Activated CD4-positive, alpha-beta memory T cell treated with anti-CD3 and anti-CD28 coated beads for 36 hours (primary cell): ENCODE results near the gene ZDHHC3. TPM values are rescaled to one million over a fixed set of nuclear protein-coding genes. Genes with fewer than 3 reads are reported as not detected.

Source experiments
- CTCF ChIA-PET: fragments of 350-600 bp; sonication (Branson Sonifier 250); formaldehyde crosslinking; loops from one replicate; lab custom pipeline; 2021; ENCODE audit warnings: antibody characterized with exemption, inconsistent platforms; lab: Charles Lee
- POLR2A ChIA-PET: fragments of 350-600 bp; sonication (Branson Sonifier 250); formaldehyde crosslinking; loops from one replicate; lab custom pipeline; 2021; ENCODE audit warnings: antibody characterized with exemption; lab: Charles Lee
- DNase-seq: peaks from one replicate; pipeline ENCODE4 v3.0.0-alpha.2; 2020
- H3K27ac Mint-ChIP-seq: one replicate; pipeline ENCODE4 v1.8.0; 2021; ENCODE audit warnings: mixed read lengths
- H3K27me3 Mint-ChIP-seq: one replicate; pipeline ENCODE4 v1.8.0; 2021; ENCODE audit warnings: mixed read lengths
- H3K36me3 Mint-ChIP-seq: one replicate; pipeline ENCODE4 v1.8.0; 2021; ENCODE audit warnings: mixed read lengths
- H3K4me1 Mint-ChIP-seq: one replicate; pipeline ENCODE4 v1.8.0; 2021; ENCODE audit warnings: low read depth, mixed read lengths
- H3K4me3 Mint-ChIP-seq: one replicate; pipeline ENCODE4 v1.8.0; 2021; ENCODE audit warnings: mild to moderate bottlenecking, mixed read lengths
- H3K9me3 Mint-ChIP-seq: one replicate; pipeline ENCODE4 v1.8.0; 2021; ENCODE audit warnings: mixed read lengths
- intact Hi-C: fragments of 100-400 bp; cut with micrococcal nuclease; formaldehyde crosslinking; loops from one replicate; pipeline ENCODE4 v1.15.1; 2023
- total RNA-seq, 2 experiments: library from RNA; stranded (reverse); gene quantifications; one replicate each; pipeline ENCODE4 v1.2.3, GENCODE V29; 2021

ZDHHC3 gene, protein sequence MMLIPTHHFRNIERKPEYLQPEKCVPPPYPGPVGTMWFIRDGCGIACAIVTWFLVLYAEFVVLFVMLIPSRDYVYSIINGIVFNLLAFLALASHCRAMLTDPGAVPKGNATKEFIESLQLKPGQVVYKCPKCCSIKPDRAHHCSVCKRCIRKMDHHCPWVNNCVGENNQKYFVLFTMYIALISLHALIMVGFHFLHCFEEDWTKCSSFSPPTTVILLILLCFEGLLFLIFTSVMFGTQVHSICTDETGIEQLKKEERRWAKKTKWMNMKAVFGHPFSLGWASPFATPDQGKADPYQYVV
- total RNA-seq, result 10 to 100 TPM; 26.9 to 34.8 TPM

DNA sequence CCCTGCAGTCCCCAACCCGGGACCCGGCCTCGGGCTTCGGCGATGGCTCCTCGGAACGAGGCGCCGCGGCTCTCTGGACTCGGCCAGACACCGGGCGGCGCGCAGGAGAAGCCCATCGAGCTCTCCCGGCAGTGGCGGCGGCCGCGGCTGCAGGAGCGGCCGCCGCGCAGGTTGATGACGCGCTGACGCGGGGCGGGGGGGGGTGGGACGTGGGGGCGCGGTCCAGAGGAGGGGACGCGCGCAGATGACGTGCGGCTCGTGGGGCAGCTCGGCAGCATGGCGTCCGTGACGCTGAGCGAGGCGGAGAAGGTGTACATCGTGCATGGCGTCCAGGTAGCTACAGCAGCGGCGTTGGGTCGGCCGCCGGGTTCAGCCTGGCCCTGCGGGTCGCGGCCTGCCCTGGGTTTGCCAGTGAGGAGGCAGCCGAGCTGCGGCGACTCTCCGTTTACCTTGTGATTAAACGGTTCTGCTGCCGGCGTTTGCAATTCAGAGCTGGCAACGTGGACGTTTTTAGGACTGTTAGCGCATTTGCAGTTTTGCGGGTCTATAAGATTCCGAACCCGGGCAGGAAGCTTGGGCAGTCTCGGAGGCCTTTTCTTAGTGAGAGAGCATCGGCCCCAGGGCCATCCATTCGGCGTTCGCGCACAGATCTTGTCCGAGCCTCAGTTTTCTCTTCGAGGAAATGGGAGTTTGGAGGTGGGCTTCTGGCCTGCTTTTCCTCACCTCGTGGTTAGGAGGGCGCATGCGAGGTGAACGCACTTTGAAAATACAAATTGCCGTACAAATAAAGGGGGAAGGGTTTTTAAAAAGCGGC is at the start of gene ZDHHC3, which contains the start of gene EXOSC7:
ZDHHC3 (minus strand) TSS at position 173 of the 814 bp plus-strand sequence. CDS start 16,738 bp downstream, outside the sequence.
EXOSC7 (plus strand) TSS at position 243 of the 814 bp plus-strand sequence; CDS start at position 277, 34 bp downstream.
- Mint-ChIP-seq H3K4me3 (peak within 1 kb of the TSS; percentile 98), H3K4me1 (peaks cover 56% of the 10 kb centered on the region), H3K27ac (peak within 1 kb of the TSS; percentile 85), H3K9me3 (no peaks in the 10 kb centered on the region), H3K36me3 (peaks cover 4% of the 10 kb centered on the region), H3K27me3 (no peaks in the 10 kb centered on the region)
- DNase-seq, result peak; percentile 91
- CTCF ChIA-PET, result interaction anchor here (1.1 to 4.4 kb wide), 2 partner anchors 16 to 234 kb away, joined by 3 to 37 read pairs; no protein-coding TSS in a partner anchor
- intact Hi-C loops, result no loop called here
- POLR2A ChIA-PET, result interaction anchor here (1.2 to 2.6 kb wide), 6 partner anchors 11 to 465 kb away, joined by 3 to 10 read pairs (median 5); partner anchors contain the start of genes KIAA1143 and KIF15

DNA sequence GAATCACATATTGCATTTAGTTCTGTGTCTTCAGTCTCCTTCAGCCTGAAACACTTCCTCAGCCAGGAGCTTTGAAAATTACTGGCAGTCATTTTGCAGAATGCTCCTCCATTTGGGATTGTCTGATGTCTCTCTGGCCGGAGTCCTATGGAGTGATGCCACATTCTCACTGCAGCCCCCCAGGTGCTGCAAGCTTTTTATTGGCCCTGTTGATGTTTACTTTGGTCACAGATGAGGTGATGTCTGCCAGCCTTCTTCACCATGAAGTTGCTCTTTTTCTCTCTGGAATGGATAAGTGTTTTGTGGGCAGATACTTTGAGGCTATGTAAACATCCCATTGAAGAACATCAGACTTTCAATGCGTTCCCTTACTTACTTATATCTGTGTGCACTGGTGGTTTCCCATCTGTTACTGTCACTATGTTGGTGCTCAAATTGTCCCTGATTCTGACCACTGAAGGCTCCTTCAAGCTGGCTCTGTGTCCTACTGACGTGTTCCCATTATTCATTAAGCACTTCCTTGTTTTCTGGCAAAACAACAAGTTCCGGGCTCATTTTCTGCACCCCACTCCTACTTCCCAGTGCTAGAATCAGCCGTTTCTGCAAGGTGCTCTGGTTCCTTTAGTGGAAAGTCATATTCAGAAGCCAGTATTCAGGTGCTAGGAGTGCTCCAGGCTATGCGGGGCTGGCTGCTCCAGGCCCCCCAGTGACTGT is 48.7 kb upstream of the ZDHHC3 start:
- no peak overlapping the region for H3K4me3 Mint-ChIP-seq
- H3K9me3 Mint-ChIP-seq, result no peaks in the 10 kb centered on the region
- H3K36me3 Mint-ChIP-seq, result no peaks in the 10 kb centered on the region
- H3K27ac Mint-ChIP-seq, result no peak overlapping the region
- CTCF ChIA-PET, result interaction anchor here (0.6 kb wide), 1 partner anchor 16 kb away, joined by 3 read pairs; no protein-coding TSS in a partner anchor
- POLR2A ChIA-PET, result no interaction called here
- intact Hi-C loops, result no loop called here
- H3K4me1 Mint-ChIP-seq, result peaks cover 13% of the 10 kb centered on the region
- no peak for DNase-seq
- peaks cover 5% of the 10 kb centered on the region for H3K27me3 Mint-ChIP-seq

DNA sequence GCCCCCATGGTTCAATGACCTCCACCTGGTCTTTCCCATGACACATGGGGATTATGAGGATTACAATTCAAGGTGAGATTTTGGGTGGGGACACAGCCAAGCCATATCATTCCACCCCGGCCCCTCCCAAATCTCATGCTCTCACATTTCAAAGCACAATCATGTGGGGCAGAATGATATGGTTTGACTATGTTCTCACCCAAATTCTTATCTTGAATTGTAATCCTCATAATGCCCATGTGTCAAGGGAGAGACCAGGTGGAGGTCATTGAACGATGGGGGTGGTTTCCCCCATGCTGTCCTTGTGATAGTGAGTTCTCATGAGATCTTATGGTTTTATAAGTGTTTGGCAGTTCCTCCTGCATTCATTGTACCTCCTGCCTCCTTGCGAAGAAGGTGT is 47.7 kb upstream of the ZDHHC3 start:
- Mint-ChIP-seq H3K4me1 (peaks cover 13% of the 10 kb centered on the region), H3K27me3 (peaks cover 5% of the 10 kb centered on the region)
- intact Hi-C loops, result no loop called here

DNA sequence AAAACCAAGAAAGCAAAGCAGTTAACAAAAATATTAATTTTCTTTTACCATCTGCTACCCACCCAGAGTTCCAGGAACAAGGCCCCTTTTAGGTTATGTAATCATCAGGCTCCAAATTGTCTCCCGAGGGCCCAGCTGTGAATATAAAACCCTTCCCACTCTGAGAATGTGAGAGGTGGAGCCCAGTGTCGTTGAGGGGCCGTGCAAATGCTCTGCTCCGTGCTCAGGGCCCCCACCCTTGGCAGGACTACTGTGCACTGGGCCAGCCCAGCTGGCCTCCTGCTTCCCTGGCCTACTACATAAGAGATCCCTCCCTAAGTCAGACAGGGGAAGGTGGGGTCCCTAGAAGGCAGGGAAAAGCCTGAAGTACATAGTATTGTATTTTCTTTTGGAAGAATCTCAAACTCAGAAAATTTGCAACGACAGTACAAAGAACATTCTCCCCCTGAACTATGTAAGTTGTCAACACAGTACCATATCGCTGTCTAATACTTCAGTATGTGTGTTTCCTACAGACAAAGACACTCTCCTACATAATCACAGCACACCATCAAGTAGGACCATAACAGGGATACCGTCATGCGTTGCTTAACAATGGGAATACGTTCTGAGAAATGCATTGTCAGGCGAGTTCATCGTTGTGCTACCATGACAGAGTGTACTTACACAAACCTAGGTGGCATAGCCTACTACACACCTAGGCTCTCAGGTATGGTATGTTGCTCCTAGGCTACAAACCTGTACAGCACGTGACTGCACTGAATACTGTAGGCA is 45.7 kb upstream of the ZDHHC3 start:
- Mint-ChIP-seq H3K4me1 (peaks cover 13% of the 10 kb centered on the region), H3K9me3 (no peaks in the 10 kb centered on the region), H3K4me3 (no peak overlapping the region), H3K36me3 (peaks cover 2% of the 10 kb centered on the region), H3K27ac (no peak overlapping the region), H3K27me3 (no peaks in the 10 kb centered on the region)
- CTCF ChIA-PET, result interaction anchor here (1.5 to 1.7 kb wide), 2 partner anchors 19 to 188 kb away, joined by 4 to 5 read pairs; no protein-coding TSS in a partner anchor
- POLR2A ChIA-PET, result no interaction called here
- intact Hi-C loops, result no loop called here
- DNase-seq, result no peak

More for the DNA sequence above, 47.7 kb upstream of the ZDHHC3 start:
- H3K9me3 Mint-ChIP-seq, result no peaks in the 10 kb centered on the region
- ChIA-PET POLR2A (no interaction called here), CTCF (no interaction called here)
- no peak overlapping the region for H3K4me3 Mint-ChIP-seq
- H3K36me3 Mint-ChIP-seq, result no peaks in the 10 kb centered on the region
- DNase-seq, result no peak
- H3K27ac Mint-ChIP-seq, result no peak overlapping the region

DNA sequence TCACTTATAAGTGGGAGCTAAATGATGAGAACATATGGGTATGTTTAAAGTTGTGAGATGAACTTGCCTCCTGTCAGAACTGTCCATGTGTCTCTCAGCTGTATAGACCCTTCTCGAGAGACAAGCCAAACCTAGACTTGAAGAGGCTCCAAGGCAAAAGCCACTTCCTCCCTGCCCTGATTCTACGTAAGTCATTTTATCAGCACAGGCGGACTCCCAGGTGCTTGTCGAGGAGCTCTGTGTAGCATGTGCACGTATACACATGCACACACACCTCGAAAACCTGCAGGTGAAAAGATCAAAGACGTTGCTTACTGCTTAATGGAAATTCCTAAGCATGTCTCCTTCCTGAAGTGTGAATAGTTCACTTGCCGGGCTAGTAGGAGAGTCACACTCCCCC is 44.6 kb upstream of the ZDHHC3 start:
- no peak for DNase-seq
- no peak overlapping the region for H3K4me3 Mint-ChIP-seq
- H3K36me3 Mint-ChIP-seq, result peaks cover 2% of the 10 kb centered on the region
- intact Hi-C loops, result no loop called here
- no peak overlapping the region for H3K27ac Mint-ChIP-seq
- ChIA-PET POLR2A (no interaction called here), CTCF (interaction anchor here (1.5 to 1.7 kb wide), 2 partner anchors 20 to 190 kb away, joined by 4 to 5 read pairs; no protein-coding TSS in a partner anchor)
- peaks cover 13% of the 10 kb centered on the region for H3K4me1 Mint-ChIP-seq
- no peaks in the 10 kb centered on the region for H3K9me3 Mint-ChIP-seq
- no peaks in the 10 kb centered on the region for H3K27me3 Mint-ChIP-seq

DNA sequence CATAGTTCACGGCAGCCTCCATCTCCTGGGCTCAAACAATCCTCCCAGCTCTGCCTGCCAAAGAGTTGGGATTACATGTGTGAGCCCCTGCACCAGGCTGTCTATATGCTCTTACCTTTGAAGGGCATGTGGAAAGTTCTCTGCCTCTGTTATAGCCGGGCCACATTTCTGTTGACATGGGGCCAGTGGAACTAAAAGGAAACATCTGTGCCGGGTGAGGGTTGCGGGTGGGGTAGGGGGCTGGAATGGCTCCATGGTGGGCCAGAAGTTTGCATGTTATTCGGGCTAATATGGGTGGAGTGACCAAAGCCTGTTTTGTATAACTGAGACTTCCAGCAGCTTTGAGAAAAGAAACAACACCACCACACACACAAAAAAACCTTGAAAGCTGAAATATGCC is 41.8 kb upstream of the ZDHHC3 start:
- no peaks in the 10 kb centered on the region for H3K9me3 Mint-ChIP-seq
- H3K4me3 Mint-ChIP-seq, result no peak overlapping the region
- no peak for DNase-seq
- intact Hi-C loops, result no loop called here
- peaks cover 4% of the 10 kb centered on the region for H3K36me3 Mint-ChIP-seq
- H3K27ac Mint-ChIP-seq, result no peak overlapping the region
- H3K27me3 Mint-ChIP-seq, result no peaks in the 10 kb centered on the region
- H3K4me1 Mint-ChIP-seq, result peaks cover 13% of the 10 kb centered on the region
- CTCF ChIA-PET, result no interaction called here
- POLR2A ChIA-PET, result interaction anchor here (0.6 kb wide), 1 partner anchor 90 kb away, joined by 3 read pairs; no protein-coding TSS in a partner anchor

DNA sequence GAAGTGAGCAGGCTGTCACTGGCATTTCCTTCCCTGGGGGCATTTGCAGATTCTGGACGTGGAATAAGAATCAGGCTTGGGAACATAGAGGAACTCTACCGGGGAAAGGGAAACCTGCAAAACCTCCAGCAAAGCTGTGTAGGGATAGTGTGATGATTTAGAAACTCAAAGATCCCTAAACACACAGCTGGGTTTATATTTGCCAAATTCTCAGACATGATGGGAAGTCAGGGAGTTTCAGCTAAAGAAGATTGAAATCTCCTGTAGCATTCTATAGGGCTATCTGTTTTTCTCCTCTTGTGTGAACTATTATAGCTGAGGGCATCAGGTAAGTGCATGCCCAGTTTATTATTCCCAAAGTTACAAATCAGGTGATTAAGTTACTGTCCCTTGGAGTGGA is 40.9 kb upstream of the ZDHHC3 start:
- intact Hi-C loops, result no loop called here
- no peak overlapping the region for H3K4me3 Mint-ChIP-seq
- no peak overlapping the region for H3K27ac Mint-ChIP-seq
- peaks cover 9% of the 10 kb centered on the region for H3K36me3 Mint-ChIP-seq
- ChIA-PET POLR2A (interaction anchor here (0.6 kb wide), 1 partner anchor 28 kb away, joined by 4 read pairs; no protein-coding TSS in a partner anchor), CTCF (no interaction called here)
- no peaks in the 10 kb centered on the region for H3K9me3 Mint-ChIP-seq
- peaks cover 16% of the 10 kb centered on the region for H3K4me1 Mint-ChIP-seq
- no peak for DNase-seq
- no peaks in the 10 kb centered on the region for H3K27me3 Mint-ChIP-seq

DNA sequence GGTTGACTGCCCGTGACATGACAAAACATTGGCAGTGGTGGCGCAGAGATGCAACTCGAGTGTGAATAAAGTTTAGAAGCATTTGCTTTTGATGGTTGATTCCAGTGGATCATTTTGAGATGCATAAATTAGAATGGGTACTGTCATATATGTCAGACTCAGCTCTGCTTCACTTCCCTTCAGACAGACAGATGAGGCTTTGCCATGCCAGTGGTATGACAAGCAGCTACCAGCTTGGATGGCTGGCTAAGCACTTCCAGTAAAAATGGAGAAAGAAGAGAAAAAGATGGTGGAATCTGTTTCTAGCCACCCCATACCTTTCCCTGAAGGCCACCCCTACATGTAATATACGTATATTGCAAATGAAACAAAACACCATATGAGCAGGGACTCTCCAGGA is 36.6 kb upstream of the ZDHHC3 start:
- ChIA-PET POLR2A (interaction anchor here (1.2 kb wide), 1 partner anchor 15 kb away, joined by 3 read pairs; no protein-coding TSS in a partner anchor), CTCF (interaction anchor here (1.0 to 1.4 kb wide), 3 partner anchors 22 to 647 kb away, joined by 3 to 5 read pairs (median 4); no protein-coding TSS in a partner anchor)
- no peak for DNase-seq
- H3K27ac Mint-ChIP-seq, result no peak overlapping the region
- H3K4me3 Mint-ChIP-seq, result no peak overlapping the region
- no peaks in the 10 kb centered on the region for H3K9me3 Mint-ChIP-seq
- H3K27me3 Mint-ChIP-seq, result no peaks in the 10 kb centered on the region
- peaks cover 17% of the 10 kb centered on the region for H3K4me1 Mint-ChIP-seq
- intact Hi-C loops, result no loop called here
- peaks cover 33% of the 10 kb centered on the region for H3K36me3 Mint-ChIP-seq

DNA sequence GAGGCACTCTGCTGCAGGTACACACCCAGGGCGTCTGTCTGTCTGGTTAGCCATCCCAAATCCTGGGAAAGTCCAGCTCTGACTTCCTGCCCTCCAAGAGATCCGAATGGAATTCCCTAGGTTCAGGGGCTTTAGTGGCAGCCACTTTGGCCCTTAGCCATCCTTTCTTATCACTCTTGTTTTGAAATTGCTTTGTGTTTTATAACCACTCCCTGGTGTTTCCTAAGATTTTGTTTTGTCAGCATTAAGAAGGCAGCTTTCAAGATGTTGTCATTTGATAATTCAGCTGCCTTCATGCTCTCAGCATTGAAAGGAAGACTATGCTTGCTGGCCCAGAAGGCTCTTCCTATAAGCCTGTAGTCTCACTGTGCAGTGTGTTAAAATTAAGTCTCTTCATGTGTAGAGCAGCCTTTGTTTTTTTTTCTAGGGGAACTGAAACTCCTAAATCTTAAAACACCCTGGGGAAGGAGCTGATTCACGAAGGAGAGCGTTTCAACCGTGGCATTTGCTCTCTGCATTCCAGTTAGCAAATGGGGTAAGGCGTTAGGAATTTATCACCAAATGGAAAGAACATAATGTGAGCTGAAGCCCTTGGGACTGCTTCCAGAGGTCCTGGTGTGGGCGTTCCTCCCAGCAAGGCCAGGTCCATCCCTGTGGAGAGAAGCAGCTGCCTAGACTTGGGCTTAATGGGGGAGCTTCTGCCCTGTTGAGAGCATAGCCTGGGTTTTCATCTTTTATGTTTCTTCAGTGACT is 36.0 kb upstream of the ZDHHC3 start:
- intact Hi-C loops, result no loop called here
- no peak overlapping the region for H3K27ac Mint-ChIP-seq
- H3K36me3 Mint-ChIP-seq, result peaks cover 38% of the 10 kb centered on the region
- no peaks in the 10 kb centered on the region for H3K27me3 Mint-ChIP-seq
- H3K9me3 Mint-ChIP-seq, result no peaks in the 10 kb centered on the region
- ChIA-PET POLR2A (interaction anchor here (1.2 kb wide), 1 partner anchor 15 kb away, joined by 3 read pairs; no protein-coding TSS in a partner anchor), CTCF (interaction anchor here (0.6 to 1.4 kb wide), 4 partner anchors 15 to 648 kb away, joined by 3 to 5 read pairs (median 4); no protein-coding TSS in a partner anchor)
- H3K4me3 Mint-ChIP-seq, result no peak overlapping the region
- no peak for DNase-seq
- peaks cover 19% of the 10 kb centered on the region for H3K4me1 Mint-ChIP-seq

DNA sequence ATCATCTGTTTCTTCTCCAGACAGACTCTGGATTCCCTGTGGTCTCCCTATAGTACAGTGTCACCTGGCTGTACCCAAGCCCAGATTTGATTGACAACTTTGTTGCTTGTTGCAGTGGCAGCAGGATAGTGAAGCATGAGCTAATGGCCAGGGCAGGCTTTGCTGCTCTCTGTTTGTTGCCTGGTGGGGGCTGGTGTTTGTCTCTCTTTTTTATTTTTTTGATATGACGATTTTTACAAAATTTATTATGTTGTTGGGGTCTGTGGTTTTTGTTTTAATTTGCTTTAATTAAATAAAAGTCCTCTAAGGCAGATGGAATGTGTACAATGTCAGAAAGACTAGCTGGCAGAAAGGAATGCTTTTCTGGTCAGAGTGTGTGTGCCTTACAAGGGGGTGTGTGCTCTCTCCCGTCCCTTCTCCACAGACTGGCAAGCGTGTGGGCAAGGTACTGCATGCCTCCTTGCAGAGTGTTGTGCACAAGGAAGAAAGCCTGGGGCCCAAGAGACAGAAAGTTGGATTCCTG is 34.9 kb upstream of the ZDHHC3 start:
- Mint-ChIP-seq H3K9me3 (no peaks in the 10 kb centered on the region), H3K36me3 (peaks cover 41% of the 10 kb centered on the region), H3K4me1 (peaks cover 21% of the 10 kb centered on the region), H3K27ac (no peak overlapping the region), H3K27me3 (no peaks in the 10 kb centered on the region), H3K4me3 (no peak overlapping the region)
- CTCF ChIA-PET, result no interaction called here
- no peak for DNase-seq
- intact Hi-C loops, result no loop called here
- POLR2A ChIA-PET, result no interaction called here
